HepG2 (cell line): Measurements from ENCODE around the gene DOP1B. TPM values are rescaled to one million over a fixed set of nuclear protein-coding genes. Genes with fewer than 3 reads are reported as not detected.
A peak's percentile ranks its signal among the peaks of the same experiment; 100 is the strongest.

Experiments used
- ATF7-NPFF ChIP-seq: sonication (generic); formaldehyde crosslinking; IDR thresholded peaks from 2 replicates; pipeline ENCODE4 v1.8.1; 2023; ENCODE audit warnings: mild to moderate bottlenecking, low read depth, missing genetic modification reagents, moderate library complexity
- CEBPB ChIP-seq: IDR thresholded peaks from 2 replicates; pipeline ENCODE4 v1.6.1; 2011; ENCODE audit warnings: low read depth, low read length, improper control_type of control experiment, borderline replicate concordance
- ELF4 ChIP-seq: sonication (generic); formaldehyde crosslinking; IDR thresholded peaks from 2 replicates; pipeline ENCODE4 v1.5.0; 2020; ENCODE audit warnings: missing genetic modification reagents, mild to moderate bottlenecking, moderate library complexity, borderline replicate concordance
- NR2C2 ChIP-seq: sonication (generic); formaldehyde crosslinking; IDR thresholded peaks from 2 replicates; pipeline ENCODE4 v1.4.0; 2020; ENCODE audit warnings: missing genetic modification reagents, mild to moderate bottlenecking, moderate library complexity, borderline replicate concordance
- PCBP2 ChIP-seq: fragments of 200-400 bp; formaldehyde crosslinking; optimal IDR thresholded peaks from 2 replicates; pipeline ENCODE3; 2018; ENCODE audit warnings: low read length, low read depth; ENCODE audit not compliant: poor library complexity, severe bottlenecking
- POLR2A ChIP-seq, 2 experiments: IDR thresholded peaks; 2 replicates each; pipeline ENCODE4 v1.6.1; 2011; ENCODE audit warnings: low read depth in 2 of 2, low read length in 2 of 2, mild to moderate bottlenecking in 1 of 2, moderate library complexity in 1 of 2; ENCODE audit not compliant: insufficient read depth in 1 of 2
- RORA ChIP-seq: sonication (generic); formaldehyde crosslinking; IDR thresholded peaks from 2 replicates; pipeline ENCODE4 v1.5.0; 2020; ENCODE audit warnings: mild to moderate bottlenecking, missing genetic modification reagents, moderate library complexity
- SALL1 ChIP-seq: sonication (generic); formaldehyde crosslinking; IDR thresholded peaks from 2 replicates; pipeline ENCODE4 v1.8.0; 2022; ENCODE audit warnings: mild to moderate bottlenecking, missing genetic modification reagents
- SAP130 ChIP-seq: IDR thresholded peaks from 2 replicates; pipeline ENCODE4 v1.6.1; 2016; ENCODE audit warnings: low read depth
- ZFP36 ChIP-seq: fragments of 150-350 bp; IDR thresholded peaks from 2 replicates; pipeline ENCODE4 v1.6.1; 2018; ENCODE audit warnings: borderline replicate concordance, low read length, low read depth; ENCODE audit not compliant: partially characterized antibody
- ZFP82 ChIP-seq: sonication (generic); formaldehyde crosslinking; IDR thresholded peaks from 2 replicates; pipeline ENCODE4 v1.5.1; 2020; ENCODE audit warnings: mild to moderate bottlenecking, missing genetic modification reagents, borderline replicate concordance
- ZNF101 ChIP-seq: sonication (generic); formaldehyde crosslinking; IDR thresholded peaks from 2 replicates; pipeline ENCODE4 v1.4.0; 2020; ENCODE audit warnings: mild to moderate bottlenecking, low read depth, missing genetic modification reagents, borderline replicate concordance
- ZNF383 ChIP-seq: sonication (generic); formaldehyde crosslinking; IDR thresholded peaks from 2 replicates; pipeline ENCODE4 v1.4.0; 2020; ENCODE audit warnings: missing genetic modification reagents, mild to moderate bottlenecking, borderline replicate concordance
- ZNF773 ChIP-seq: sonication (generic); formaldehyde crosslinking; IDR thresholded peaks from 2 replicates; pipeline ENCODE4 v1.4.0; 2020; ENCODE audit warnings: missing genetic modification reagents, borderline replicate concordance
- ZSCAN30 ChIP-seq: sonication (generic); formaldehyde crosslinking; IDR thresholded peaks from 2 replicates; pipeline ENCODE4 v1.5.0; 2020; ENCODE audit warnings: mild to moderate bottlenecking, missing genetic modification reagents
- polyA plus RNA-seq, 8 experiments: library from polyadenylated mRNA; depleted of rRNA in 3 of 8; stranded (reverse) in 7 of 8; unstranded in 1 of 8; fragments of >200 nt; fragmentation: Illumina TruSeq in 4 of 8; extraction: Trizol in 4 of 8; gene quantifications; 2 replicates each; pipeline versions ENCODE4 v1.2.1 to v1.2.3, GENCODE V29; 2011 to 2016; ENCODE audit warnings: low read depth in 4 of 8, missing spikeins in 1 of 8, mixed read lengths in 1 of 8; ENCODE audit not compliant: insufficient read depth in 1 of 8
- total RNA-seq, 5 experiments: library from RNA; depleted of rRNA; stranded (reverse); fragments of >200 nt; fragmentation: Illumina TruSeq; extraction: Trizol; gene quantifications; 2 replicates each; pipeline ENCODE4 v1.2.3, GENCODE V29; 2016; ENCODE audit warnings: low read depth in 1 of 5
- TF ChIP-seq, protein P1 (sequence below): IDR thresholded peaks from 2 replicates; pipeline ENCODE4 v1.6.1; 2016; ENCODE audit warnings: mild to moderate bottlenecking, missing biosample characterization, missing genetic modification reagents
- TF ChIP-seq, protein P2 (sequence below): sonication (generic); formaldehyde crosslinking; IDR thresholded peaks from 2 replicates; pipeline ENCODE4 v1.4.0; 2020; ENCODE audit warnings: missing genetic modification reagents; ENCODE audit errors: not compliant biosample characterization
- TF ChIP-seq, protein P3 (sequence below): sonication (generic); formaldehyde crosslinking; IDR thresholded peaks from 2 replicates; pipeline ENCODE4 v1.4.0; 2020; ENCODE audit warnings: mild to moderate bottlenecking, missing genetic modification reagents
- TF ChIP-seq, protein P4 (sequence below): sonication (generic); formaldehyde crosslinking; IDR thresholded peaks from 2 replicates; pipeline ENCODE4 v1.4.0; 2020; ENCODE audit warnings: missing genetic modification reagents
- TF ChIP-seq, protein P5 (sequence below): sonication (generic); formaldehyde crosslinking; IDR thresholded peaks from 2 replicates; pipeline ENCODE4 v1.9.0; 2021; ENCODE audit warnings: missing genetic modification reagents, mild to moderate bottlenecking, borderline replicate concordance

The DOP1B gene
- total and polyA plus RNA-seq, 2 of the 13 experiments (the other 11 are each of a cell fraction or from before 2014, with no cell fraction given): 2.8 to 3.2 TPM

DNA sequence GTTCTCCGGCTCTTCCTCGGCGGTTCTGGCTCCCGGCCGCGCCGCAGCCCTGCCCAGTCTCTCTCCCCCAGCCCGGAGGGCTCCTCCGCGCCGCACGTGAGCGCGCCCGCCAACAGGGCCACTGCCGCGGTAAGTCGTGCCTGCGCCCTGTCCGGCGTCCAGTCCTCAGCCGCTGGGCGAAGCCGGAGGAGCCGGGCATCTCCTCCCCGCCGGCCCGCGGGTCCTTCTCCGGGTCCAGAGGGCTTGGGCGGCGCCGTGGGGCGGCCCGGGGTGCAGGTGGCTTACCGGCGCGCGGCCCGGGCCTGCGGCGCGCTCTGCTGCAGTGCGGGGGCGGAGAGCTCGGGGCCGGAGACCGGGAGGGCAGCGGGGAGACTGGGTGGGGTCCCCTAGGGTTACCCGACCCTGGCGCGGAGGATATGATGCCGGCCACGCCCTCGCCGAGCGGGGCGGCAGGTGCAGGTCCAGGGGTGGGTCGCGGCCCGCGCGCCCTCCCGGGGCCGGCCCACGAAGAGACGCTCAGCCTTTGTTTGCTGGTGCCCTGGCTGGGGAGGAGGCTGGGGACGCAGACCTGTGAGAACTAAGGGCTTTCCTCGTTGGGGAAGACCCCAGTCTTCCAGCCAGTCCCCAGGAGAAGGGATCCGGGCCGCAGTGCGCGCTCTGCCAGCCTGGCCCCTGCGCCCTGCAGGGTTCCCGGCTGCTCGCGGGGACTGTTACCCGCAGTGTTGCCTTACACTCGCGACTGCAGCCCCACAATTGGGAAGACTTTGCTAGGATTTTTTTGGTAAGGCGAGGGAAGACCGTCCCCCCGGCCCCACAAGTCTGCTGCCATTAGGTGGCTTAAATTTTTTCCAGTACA, at the start of gene DOP1B (continued):
- TF ChIP-seq, protein P1, sequence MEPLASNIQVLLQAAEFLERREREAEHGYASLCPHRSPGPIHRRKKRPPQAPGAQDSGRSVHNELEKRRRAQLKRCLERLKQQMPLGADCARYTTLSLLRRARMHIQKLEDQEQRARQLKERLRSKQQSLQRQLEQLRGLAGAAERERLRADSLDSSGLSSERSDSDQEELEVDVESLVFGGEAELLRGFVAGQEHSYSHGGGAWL (CRISPR knock-in tag): no peak
- TF ChIP-seq ATF7-NPFF (no peak; the same call in 1 of the 2 replicates), ZSCAN30 (CRISPR knock-in tag) (no peak), ZFP82 (CRISPR knock-in tag) (0 out of 2 replicates have a peak, but pooled peaks have one; percentile 2), ZNF383 (no peak), POLR2A (IDR thresholded peaks at IDR 0.05; ENCODE audit: insufficient read depth in 1 of 2, low read depth in 2 of 2, low read length in 2 of 2) (peak; percentile 38 to 76), RORA (CRISPR knock-in tag) (no peak), CEBPB (no peak), PCBP2 (no peak), SAP130 (CRISPR knock-in tag) (peak; percentile 80), ZNF101 (no peak), ZFP36 (no peak), ELF4 (CRISPR knock-in tag) (no peak), ZNF773 (CRISPR knock-in tag) (no peak), NR2C2 (CRISPR knock-in tag) (peak; percentile 19; the same call in 1 of the 2 replicates), SALL1 (CRISPR knock-in tag) (peak; percentile 27; the same call in 1 of the 2 replicates)
- TF ChIP-seq, protein P2, sequence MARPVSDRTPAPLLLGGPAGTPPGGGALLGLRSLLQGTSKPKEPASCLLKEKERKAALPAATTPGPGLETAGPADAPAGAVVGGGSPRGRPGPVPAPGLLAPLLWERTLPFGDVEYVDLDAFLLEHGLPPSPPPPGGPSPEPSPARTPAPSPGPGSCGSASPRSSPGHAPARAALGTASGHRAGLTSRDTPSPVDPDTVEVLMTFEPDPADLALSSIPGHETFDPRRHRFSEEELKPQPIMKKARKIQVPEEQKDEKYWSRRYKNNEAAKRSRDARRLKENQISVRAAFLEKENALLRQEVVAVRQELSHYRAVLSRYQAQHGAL (CRISPR knock-in tag): no peak
- TF ChIP-seq, protein P3, sequence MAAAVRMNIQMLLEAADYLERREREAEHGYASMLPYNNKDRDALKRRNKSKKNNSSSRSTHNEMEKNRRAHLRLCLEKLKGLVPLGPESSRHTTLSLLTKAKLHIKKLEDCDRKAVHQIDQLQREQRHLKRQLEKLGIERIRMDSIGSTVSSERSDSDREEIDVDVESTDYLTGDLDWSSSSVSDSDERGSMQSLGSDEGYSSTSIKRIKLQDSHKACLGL (CRISPR knock-in tag): peak; percentile 41; the same call in 1 of the 2 replicates
- TF ChIP-seq, protein P4, sequence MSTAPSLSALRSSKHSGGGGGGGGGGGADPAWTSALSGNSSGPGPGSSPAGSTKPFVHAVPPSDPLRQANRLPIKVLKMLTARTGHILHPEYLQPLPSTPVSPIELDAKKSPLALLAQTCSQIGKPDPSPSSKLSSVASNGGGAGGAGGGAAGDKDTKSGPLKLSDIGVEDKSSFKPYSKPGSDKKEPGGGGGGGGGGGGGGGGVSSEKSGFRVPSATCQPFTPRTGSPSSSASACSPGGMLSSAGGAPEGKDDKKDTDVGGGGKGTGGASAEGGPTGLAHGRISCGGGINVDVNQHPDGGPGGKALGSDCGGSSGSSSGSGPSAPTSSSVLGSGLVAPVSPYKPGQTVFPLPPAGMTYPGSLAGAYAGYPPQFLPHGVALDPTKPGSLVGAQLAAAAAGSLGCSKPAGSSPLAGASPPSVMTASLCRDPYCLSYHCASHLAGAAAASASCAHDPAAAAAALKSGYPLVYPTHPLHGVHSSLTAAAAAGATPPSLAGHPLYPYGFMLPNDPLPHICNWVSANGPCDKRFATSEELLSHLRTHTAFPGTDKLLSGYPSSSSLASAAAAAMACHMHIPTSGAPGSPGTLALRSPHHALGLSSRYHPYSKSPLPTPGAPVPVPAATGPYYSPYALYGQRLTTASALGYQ (CRISPR knock-in tag): no peak
- TF ChIP-seq, protein P5, sequence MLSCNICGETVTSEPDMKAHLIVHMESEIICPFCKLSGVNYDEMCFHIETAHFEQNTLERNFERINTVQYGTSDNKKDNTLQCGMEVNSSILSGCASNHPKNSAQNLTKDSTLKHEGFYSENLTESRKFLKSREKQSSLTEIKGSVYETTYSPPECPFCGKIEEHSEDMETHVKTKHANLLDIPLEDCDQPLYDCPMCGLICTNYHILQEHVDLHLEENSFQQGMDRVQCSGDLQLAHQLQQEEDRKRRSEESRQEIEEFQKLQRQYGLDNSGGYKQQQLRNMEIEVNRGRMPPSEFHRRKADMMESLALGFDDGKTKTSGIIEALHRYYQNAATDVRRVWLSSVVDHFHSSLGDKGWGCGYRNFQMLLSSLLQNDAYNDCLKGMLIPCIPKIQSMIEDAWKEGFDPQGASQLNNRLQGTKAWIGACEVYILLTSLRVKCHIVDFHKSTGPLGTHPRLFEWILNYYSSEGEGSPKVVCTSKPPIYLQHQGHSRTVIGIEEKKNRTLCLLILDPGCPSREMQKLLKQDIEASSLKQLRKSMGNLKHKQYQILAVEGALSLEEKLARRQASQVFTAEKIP (CRISPR knock-in tag): no peak
